B cell (primary cell): ENCODE measurements around the gene MAN1B1.

ENCODE experiments used
- EZH2 ChIP-seq: IDR thresholded peaks from 2 replicates; pipeline ENCODE4 v1.6.1; 2012; ENCODE audit warnings: borderline replicate concordance, low read depth, mild to moderate bottlenecking, moderate library complexity, low read length; ENCODE audit not compliant: insufficient read depth, poor library complexity, severe bottlenecking
- TF ChIP-seq, protein P1 (sequence below): fragments of 200-600 bp; IDR thresholded peaks from one replicate; pipeline ENCODE4 v1.8.0; 2022; ENCODE audit warnings: antibody characterized with exemption, mild to moderate bottlenecking

DNA sequence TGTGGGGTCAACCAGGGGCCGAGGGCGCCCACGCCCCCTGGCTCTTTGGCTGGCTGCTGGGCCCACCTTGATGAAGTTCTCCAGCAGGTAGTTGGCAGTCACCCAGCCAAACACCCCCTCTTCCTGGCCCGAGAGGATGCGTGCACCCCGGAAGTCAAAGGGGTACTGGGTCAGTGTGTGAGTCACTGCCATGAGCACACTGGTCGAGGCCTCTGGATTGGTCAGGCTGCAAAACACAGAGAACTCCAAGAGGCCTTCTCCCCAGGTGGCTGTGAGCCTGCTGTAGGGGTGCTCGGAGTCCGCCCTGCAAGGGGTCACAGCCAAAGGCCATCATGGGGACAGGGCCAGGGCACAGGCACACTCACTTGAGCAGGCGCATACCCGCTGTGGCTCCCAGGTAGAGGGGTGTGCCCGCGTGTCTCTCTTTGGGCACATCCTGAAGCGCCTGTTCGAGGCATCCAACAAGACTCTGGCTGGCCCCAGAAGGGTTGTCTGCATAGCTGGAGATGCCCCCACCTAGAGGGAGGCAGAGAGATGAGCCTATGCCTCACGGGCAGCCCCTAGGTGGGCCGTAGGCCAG is 35.5 kb upstream of the MAN1B1 start:
- TF ChIP-seq, protein P1, sequence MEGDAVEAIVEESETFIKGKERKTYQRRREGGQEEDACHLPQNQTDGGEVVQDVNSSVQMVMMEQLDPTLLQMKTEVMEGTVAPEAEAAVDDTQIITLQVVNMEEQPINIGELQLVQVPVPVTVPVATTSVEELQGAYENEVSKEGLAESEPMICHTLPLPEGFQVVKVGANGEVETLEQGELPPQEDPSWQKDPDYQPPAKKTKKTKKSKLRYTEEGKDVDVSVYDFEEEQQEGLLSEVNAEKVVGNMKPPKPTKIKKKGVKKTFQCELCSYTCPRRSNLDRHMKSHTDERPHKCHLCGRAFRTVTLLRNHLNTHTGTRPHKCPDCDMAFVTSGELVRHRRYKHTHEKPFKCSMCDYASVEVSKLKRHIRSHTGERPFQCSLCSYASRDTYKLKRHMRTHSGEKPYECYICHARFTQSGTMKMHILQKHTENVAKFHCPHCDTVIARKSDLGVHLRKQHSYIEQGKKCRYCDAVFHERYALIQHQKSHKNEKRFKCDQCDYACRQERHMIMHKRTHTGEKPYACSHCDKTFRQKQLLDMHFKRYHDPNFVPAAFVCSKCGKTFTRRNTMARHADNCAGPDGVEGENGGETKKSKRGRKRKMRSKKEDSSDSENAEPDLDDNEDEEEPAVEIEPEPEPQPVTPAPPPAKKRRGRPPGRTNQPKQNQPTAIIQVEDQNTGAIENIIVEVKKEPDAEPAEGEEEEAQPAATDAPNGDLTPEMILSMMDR, result no peak
- TF ChIP-seq EZH2, result no peak
